OCI-LY1 (cell line): Measurements from ENCODE around the gene COL25A1.

ENCODE experiments used
- H2AFZ ChIP-seq: fragments of 200-600 bp; sonication (generic), shearing (Covaris generic); 2 replicates; pipeline ENCODE4 v1.6.0; 2014; ENCODE audit warnings: antibody characterized with exemption, mild to moderate bottlenecking, low read length
- H3F3A ChIP-seq: fragments of 200-600 bp; sonication (generic), shearing (Covaris generic); 2 replicates; pipeline ENCODE4 v1.6.0; 2014; ENCODE audit warnings: mild to moderate bottlenecking, antibody characterized with exemption, low read length, moderate library complexity; ENCODE audit not compliant: insufficient read depth
- H3K27ac ChIP-seq: fragments of 200-600 bp; sonication (generic); 2 replicates; pipeline ENCODE4 v1.5.1; 2014; ENCODE audit warnings: low read length, mixed run types, mild to moderate bottlenecking, low read depth; ENCODE audit not compliant: poor library complexity, severe bottlenecking
- H3K27me3 ChIP-seq: fragments of 200-600 bp; sonication (generic); 2 replicates; pipeline ENCODE4 v1.6.0; 2014; ENCODE audit warnings: antibody characterized with exemption, mild to moderate bottlenecking, low read length, moderate library complexity; ENCODE audit not compliant: insufficient read depth
- H3K36me3 ChIP-seq: fragments of 200-600 bp; sonication (generic); 2 replicates; pipeline ENCODE4 v1.6.1; 2014; ENCODE audit warnings: mild to moderate bottlenecking, antibody characterized with exemption, low read length, moderate library complexity, mixed read lengths; ENCODE audit not compliant: insufficient read depth
- H3K4me1 ChIP-seq: fragments of 200-600 bp; sonication (generic); 2 replicates; pipeline ENCODE4 v1.5.1; 2014; ENCODE audit warnings: mild to moderate bottlenecking, low read length, moderate library complexity; ENCODE audit not compliant: insufficient read depth, severe bottlenecking
- H3K4me2 ChIP-seq: fragments of 200-600 bp; sonication (generic), shearing (Covaris generic); 2 replicates; pipeline ENCODE4 v1.6.1; 2014; ENCODE audit warnings: low read length
- H3K4me3 ChIP-seq: fragments of 200-600 bp; sonication (generic); 2 replicates; pipeline ENCODE4 v1.5.1; 2014; ENCODE audit warnings: low read length, low read depth, mild to moderate bottlenecking, mixed read lengths; ENCODE audit not compliant: poor library complexity, severe bottlenecking
- H3K79me2 ChIP-seq: fragments of 200-600 bp; shearing (Covaris generic); 2 replicates; pipeline ENCODE4 v1.6.1; 2016; ENCODE audit warnings: mixed run types, low read length, mixed read lengths; ENCODE audit not compliant: insufficient read depth
- H3K9ac ChIP-seq: fragments of 200-600 bp; sonication (generic), shearing (Covaris generic); 2 replicates; pipeline ENCODE4 v1.6.1; 2014; ENCODE audit warnings: mild to moderate bottlenecking, low read length, mixed read lengths
- H3K9me2 ChIP-seq: fragments of 200-600 bp; sonication (generic), shearing (Covaris generic); 2 replicates; pipeline ENCODE4 v1.6.1; 2014; ENCODE audit warnings: low read depth, mild to moderate bottlenecking, low read length, mixed read lengths
- H3K9me3 ChIP-seq: fragments of 200-600 bp; shearing (Covaris generic); 2 replicates; pipeline ENCODE4 v1.6.1; 2014; ENCODE audit warnings: low read length, mixed read lengths
- H4K20me1 ChIP-seq: fragments of 200-600 bp; sonication (generic), shearing (Covaris generic); 2 replicates; pipeline ENCODE4 v1.6.0; 2016; ENCODE audit warnings: mild to moderate bottlenecking, low read length; ENCODE audit not compliant: insufficient read depth
- CTCF ChIP-seq: fragments of 200-600 bp; sonication (generic), shearing (Covaris generic); IDR thresholded peaks from 2 replicates; pipeline ENCODE4 v1.5.1; 2017; ENCODE audit warnings: mild to moderate bottlenecking, antibody characterized with exemption, low read length, moderate library complexity, mixed read lengths
- EZH2 ChIP-seq: fragments of 200-600 bp; sonication (generic), shearing (Covaris generic); IDR thresholded peaks from 2 replicates; pipeline ENCODE4 v1.8.0; 2017; ENCODE audit warnings: borderline replicate concordance, mixed run types, mild to moderate bottlenecking, antibody characterized with exemption, low read length, moderate library complexity, mixed read lengths

COL25A1 gene

GRCh38 chr4:108941904-108942430, 360.5 kb downstream of the COL25A1 start:
- Histone ChIP-seq H3K4me1 (no peaks in the 10 kb centered on the region), H3K79me2 (no peaks in the 10 kb centered on the region), H4K20me1 (no peaks in the 10 kb centered on the region), H3F3A (no peaks in the 10 kb centered on the region), H3K4me2 (no peak overlapping the region), H2AFZ (no peak overlapping the region), H3K27ac (no peak overlapping the region), H3K9ac (no peak overlapping the region), H3K9me2 (no peaks in the 10 kb centered on the region), H3K4me3 (no peak overlapping the region), H3K9me3 (no peaks in the 10 kb centered on the region), H3K36me3 (no peaks in the 10 kb centered on the region), H3K27me3 (no peaks in the 10 kb centered on the region)
- TF ChIP-seq CTCF (no peak), EZH2 (no peak)

- H3K4me3 ChIP-seq: no peak overlapping the region
- no peaks in the 10 kb centered on the region for H3K9me3 ChIP-seq
- no peak overlapping the region for H3K4me2 ChIP-seq
- H3K79me2 ChIP-seq: no peaks in the 10 kb centered on the region
- TF ChIP-seq EZH2: no peak
- no peak for TF ChIP-seq CTCF
- H3K4me1 ChIP-seq: no peaks in the 10 kb centered on the region
- no peaks in the 10 kb centered on the region for H3K36me3 ChIP-seq
- no peak overlapping the region for H3K27ac ChIP-seq
- no peak overlapping the region for H3K9ac ChIP-seq
- H3K27me3 ChIP-seq: no peaks in the 10 kb centered on the region
- no peaks in the 10 kb centered on the region for H3F3A ChIP-seq
- no peaks in the 10 kb centered on the region for H3K9me2 ChIP-seq
- H2AFZ ChIP-seq: no peak overlapping the region
- no peaks in the 10 kb centered on the region for H4K20me1 ChIP-seq
These were observed 361.8 kb downstream of the COL25A1 start for GRCh38 chr4:108940634-108941033.

GRCh38 chr4:108940149-108940548, 362.3 kb downstream of the COL25A1 start:
- no peak overlapping the region for H3K4me2 ChIP-seq
- H3F3A ChIP-seq: no peaks in the 10 kb centered on the region
- H4K20me1 ChIP-seq: no peaks in the 10 kb centered on the region
- no peaks in the 10 kb centered on the region for H3K36me3 ChIP-seq
- no peaks in the 10 kb centered on the region for H3K27me3 ChIP-seq
- H3K9me2 ChIP-seq: no peaks in the 10 kb centered on the region
- no peaks in the 10 kb centered on the region for H3K79me2 ChIP-seq
- H3K9me3 ChIP-seq: no peaks in the 10 kb centered on the region
- H3K4me1 ChIP-seq: no peaks in the 10 kb centered on the region
- no peak overlapping the region for H3K27ac ChIP-seq
- no peak overlapping the region for H3K4me3 ChIP-seq
- TF ChIP-seq CTCF (no peak), EZH2 (no peak)
- no peak overlapping the region for H3K9ac ChIP-seq
- H2AFZ ChIP-seq: no peak overlapping the region
